NCI-H774 (cell line): ENCODE measurements around the gene TTC33.
"Not testable (repeated sequence)": the region's sequence is repeated elsewhere in the genome, so short reads cannot be mapped to it uniquely, and the experiment has no call there.

Source experiments
- DNase-seq: peaks from one replicate; lab custom pipeline; 2025; lab: John Stamatoyannopoulos, UW

The TTC33 gene

DNA sequence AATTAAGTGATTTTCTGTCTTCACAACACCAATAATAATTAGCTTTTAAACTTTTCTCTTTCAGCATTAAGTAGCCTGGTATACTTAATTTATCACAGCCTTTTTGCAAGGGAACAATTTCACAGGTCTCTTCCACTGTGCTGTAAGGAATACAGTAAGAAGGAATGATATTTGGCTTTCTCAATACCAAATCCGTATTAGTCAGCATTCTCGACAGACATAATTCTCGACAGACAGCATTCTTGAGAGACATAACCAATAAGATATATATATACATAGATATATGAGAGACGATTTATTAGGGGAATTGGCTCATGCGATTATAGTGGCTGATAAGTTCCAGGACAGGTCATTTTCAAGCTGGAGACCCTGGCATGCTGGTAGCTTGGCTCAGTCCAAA lies 24.4 kb upstream of the TTC33 start:
- DNase-seq: no peak

GRCh38 chr5:40779561-40779960 lies 23.8 kb upstream of the TTC33 start:
- DNase-seq: no peak

- DNase-seq: no peak
Measured at GRCh38 chr5:40778133-40778532, 22.4 kb upstream of the TTC33 start.

DNA sequence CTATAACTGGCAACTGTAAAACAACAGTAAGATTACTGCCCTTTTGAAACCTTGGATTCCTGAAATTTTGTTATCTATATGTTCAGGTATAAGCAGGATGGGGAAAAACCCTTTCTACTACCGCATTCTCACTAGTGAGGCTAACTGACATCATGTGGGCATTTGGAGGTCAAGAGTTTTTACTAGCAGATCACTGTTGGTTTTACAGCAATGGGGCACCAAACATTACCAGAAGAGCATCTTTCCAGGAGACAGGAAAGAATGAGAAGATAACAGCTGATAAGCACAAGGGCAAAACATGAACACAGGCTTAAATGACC lies 20.9 kb upstream of the TTC33 start:
- DNase-seq: no peak

DNA sequence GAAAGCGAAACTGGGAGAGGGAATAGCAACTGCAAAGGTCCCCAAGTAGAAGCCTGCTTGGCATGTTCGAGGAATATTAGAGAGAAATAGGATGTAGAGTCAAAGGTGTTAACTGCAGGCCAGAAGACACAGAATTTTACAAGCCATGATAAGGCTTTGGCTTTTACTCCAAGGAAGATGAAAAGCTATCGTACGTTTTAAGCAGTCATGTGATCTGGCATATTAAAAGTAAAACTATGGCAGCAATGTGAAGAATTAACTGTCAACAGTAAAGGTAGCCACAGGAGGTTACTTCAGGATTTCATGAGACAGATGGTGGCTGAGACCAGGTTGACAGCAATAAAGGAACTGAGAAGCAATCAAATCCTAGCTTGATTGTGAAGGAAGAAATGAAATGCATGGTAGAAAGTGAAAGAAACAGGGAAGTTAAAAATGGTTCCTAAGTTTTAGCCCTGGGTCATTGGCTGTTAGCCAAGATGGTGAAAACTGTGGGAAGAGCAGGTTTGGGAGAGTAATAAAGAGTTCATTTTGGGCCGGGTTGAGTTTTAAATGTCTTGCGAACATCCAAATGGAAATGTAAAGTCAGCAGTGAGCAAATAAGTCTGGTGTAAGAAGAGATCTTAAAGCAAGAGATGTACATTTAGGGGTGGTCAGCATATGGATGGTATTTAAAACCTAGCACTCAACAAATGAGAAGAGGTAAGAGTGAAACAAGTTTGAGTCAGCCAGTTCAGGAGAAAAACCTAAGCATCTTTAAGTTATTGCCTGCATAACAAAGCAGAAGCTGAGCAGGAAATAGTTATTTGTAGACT lies 20.3 kb upstream of the TTC33 start:
- DNase-seq: no peak

DNA sequence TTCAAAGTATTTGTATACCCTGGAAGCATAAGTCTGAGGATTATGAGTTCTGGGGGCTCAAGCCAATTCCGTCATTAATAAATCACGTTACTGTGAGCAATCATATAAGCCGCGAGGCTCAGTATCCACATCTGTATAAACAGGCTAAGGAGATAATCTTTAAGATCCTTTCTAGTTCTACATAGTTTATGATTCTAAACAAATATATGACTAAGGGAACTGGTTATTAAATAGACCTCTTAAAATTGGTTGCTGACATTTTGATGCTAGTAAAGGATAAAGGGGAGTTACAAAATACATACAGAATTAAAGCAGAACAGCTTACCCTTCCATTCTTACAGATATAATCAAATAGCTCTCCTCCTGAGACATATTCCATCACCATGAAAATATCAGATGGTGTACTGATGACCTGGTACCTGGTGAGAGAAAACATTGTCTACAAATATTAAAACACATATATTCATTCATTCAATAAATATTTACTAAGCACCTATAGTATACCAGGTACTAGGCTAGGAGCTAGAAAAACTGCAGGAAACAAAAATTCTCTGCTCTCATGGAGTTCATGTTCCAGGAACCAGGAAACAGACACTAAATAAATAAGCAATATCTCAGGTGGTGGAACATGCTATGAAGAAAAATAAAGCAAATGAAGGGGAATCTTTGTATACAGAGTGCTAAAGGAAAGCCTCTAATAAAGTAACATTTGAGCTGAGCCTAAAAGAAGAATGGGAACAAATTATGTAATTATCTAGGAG lies 19.5 kb upstream of the TTC33 start:
- no peak for DNase-seq

GRCh38 chr5:40774623-40775022 lies 18.9 kb upstream of the TTC33 start:
- no peak for DNase-seq

DNA sequence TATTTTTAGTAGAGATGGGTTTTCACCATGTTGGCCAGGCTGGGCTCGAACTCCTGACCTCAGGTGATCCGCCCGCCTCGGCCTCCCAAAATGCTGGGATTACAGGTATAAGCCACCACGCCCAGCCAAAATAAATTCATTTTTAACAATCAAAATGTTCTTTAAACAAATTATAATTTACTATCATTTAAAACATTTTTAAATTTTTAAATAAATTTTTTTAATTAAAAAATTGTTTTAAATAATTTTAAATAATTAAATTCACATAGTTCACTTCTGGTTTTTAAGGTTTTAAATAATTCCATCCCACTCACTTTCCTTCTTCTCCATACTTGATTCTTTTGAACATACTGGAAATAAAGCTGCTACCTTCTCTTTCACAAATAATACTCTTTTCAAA lies 15.0 kb upstream of the TTC33 start:
- no peak for DNase-seq

DNA sequence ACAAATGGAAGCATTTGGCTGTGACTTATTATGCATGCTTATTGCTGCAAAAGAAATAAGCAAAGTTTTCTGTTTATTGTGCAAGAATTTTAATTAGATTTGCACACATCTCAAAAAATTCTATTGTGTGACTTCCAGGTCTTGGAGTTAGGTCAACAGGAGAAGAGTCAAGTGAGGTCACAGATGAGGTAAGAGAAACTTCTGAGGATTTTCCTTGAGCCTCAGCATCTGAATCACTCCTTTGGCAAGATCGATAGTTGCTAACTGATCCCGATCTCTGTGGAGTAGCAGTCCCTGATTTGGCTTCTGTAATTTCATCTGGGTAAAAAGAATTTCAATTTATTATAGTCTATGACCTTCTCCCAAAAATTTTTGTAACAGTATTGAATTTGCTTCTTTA lies 6.9 kb upstream of the TTC33 start:
- DNase-seq: no peak

GRCh38 chr5:40757400-40757799 lies 1.6 kb upstream of the TTC33 start:
- no peak for DNase-seq

- DNase-seq: peak; percentile 48
Measured at GRCh38 chr5:40755093-40755406, 711 bp downstream of the TTC33 start.

- no peak for DNase-seq
Measured at GRCh38 chr5:40754381-40755092, 1.2 kb downstream of the TTC33 start.

GRCh38 chr5:40746703-40747102 lies 9.1 kb downstream of the TTC33 start:
- no peak for DNase-seq

DNA sequence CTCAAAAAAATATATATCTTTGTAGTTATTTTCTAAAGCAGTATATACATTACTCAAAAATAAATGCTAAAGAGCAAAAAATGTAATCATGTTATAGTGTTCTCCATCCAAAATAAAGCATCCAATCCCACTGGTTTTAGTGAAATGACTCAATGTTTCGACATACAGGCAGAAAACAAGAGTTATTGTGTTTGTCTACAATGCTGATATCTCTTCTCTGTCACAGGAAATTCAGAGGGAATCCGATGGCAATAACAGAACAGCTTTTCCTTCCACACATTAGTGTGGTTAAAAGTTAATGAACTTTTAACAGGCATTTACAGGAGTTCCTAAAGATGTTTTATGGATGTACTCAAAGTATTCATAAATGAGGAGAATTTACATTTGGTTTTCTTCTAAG lies 12.0 kb downstream of the TTC33 start:
- DNase-seq: no peak

- DNase-seq: no peak
Measured at GRCh38 chr5:40738502-40738901, 17.3 kb downstream of the TTC33 start.

GRCh38 chr5:40736103-40736875 lies 19.5 kb downstream of the TTC33 start:
- DNase-seq: peak; percentile 49

GRCh38 chr5:40735609-40736008 lies 20.2 kb downstream of the TTC33 start:
- no peak for DNase-seq

- no peak for DNase-seq
Measured at GRCh38 chr5:40734986-40735385, 20.8 kb downstream of the TTC33 start.

GRCh38 chr5:40733879-40734563 lies 21.7 kb downstream of the TTC33 start:
- no peak for DNase-seq

DNA sequence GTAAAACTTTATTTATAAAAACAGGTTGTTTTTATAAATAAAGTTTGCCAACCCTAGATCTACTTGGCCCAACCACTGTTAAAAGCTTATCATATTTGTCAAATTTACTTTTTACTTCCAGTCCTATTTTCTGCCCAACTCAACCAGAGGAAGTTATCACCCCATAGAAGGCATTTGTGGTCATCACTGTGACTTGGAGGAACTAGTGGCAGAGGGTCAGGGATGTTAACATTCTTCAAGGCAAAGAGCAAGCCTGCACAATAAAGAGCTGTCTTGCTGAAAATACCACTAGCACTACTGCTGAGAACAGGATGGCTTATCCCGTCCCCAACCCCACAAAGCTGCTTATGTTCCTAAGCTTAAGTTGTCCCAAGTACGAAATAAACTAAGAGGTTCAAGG lies 22.3 kb downstream of the TTC33 start:
- no peak for DNase-seq

- DNase-seq: not testable (repeated sequence)
Measured at GRCh38 chr5:40722497-40722911, 33.3 kb downstream of the TTC33 start.

DNA sequence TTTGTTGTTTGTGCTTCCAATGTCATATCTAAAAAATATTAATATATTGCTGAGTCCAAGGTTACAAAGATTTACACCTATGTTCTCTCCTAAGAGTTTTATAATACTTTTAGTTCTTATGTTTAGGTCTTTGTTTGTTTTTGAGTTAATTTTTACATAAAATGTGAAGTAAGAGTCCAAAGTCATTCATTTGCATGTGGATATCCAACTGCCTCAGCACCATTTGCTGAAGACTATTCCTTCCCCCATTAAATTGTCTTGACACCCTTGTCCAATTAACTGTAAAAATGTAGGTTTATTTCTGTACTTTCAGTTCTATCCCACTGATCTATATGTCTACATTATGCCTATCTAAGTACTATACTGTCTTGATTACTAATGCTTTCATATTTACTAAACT lies 35.7 kb downstream of the TTC33 start:
- DNase-seq: no peak
